GM12873 (cell line): ENCODE measurements around the gene GRK1.

Experiments used
- TF ChIP-seq, protein P1 (sequence below): IDR thresholded peaks from 2 replicates; pipeline ENCODE4 v1.5.1; 2012; ENCODE audit warnings: low read depth, mild to moderate bottlenecking, moderate library complexity, low read length, control low read depth; ENCODE audit not compliant: insufficient read depth; ENCODE audit errors: missing control alignments

The GRK1 gene

DNA sequence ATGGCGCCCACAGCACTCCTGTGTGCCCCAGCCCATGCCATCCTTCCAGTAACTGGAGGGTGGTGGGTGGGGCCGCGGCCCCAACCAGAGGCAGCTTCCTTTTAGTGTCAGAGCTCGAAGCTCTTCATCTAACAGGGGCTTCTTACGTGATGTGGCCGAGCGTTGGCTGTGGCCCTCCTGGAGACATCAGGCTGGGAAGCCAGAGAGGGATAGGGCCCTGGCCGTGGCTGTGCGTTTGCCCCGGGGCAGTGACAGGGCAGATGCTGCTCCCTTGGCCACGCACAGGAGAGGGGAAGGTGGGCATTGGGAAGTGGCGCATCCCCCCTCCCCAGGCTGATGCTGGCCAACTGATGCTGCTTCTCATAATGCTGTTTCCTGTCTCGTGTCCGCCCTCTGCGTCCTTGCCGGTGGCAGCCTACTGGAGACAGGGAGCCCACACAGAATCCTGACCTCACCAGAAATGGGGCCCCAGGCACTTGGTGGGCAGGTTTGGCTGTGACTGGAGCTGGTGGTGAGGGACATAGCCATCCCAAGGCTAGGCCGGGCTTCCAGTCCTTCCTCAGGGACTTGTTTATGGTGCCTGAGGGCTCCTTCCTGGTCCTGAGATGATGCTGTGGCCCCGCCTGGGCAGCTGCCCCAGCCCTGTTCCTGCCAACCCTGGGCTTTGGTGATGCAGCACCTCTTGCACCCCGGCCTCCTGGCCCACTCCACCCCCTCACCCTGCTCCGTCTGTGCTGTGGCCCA, 43.4 kb upstream of the GRK1 start:
- TF ChIP-seq, protein P1, sequence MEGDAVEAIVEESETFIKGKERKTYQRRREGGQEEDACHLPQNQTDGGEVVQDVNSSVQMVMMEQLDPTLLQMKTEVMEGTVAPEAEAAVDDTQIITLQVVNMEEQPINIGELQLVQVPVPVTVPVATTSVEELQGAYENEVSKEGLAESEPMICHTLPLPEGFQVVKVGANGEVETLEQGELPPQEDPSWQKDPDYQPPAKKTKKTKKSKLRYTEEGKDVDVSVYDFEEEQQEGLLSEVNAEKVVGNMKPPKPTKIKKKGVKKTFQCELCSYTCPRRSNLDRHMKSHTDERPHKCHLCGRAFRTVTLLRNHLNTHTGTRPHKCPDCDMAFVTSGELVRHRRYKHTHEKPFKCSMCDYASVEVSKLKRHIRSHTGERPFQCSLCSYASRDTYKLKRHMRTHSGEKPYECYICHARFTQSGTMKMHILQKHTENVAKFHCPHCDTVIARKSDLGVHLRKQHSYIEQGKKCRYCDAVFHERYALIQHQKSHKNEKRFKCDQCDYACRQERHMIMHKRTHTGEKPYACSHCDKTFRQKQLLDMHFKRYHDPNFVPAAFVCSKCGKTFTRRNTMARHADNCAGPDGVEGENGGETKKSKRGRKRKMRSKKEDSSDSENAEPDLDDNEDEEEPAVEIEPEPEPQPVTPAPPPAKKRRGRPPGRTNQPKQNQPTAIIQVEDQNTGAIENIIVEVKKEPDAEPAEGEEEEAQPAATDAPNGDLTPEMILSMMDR, result no peak

DNA sequence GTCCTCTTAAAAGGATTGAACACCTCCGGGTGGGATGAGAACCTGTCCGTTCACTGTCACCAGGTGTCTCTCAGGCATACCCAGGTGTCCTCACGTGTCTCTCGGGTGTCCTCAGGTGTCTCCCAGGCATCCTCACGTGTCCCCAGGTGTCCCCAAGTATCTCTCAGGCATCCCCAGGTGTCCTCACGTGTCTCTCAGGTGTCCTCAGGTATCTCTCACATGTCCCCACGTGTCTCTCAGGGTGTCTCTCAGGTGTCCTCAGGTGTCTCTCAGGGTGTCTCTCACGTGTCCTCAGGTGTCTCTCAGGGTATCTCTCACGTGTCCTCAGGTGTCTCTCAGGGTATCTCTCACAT, 42.8 kb upstream of the GRK1 start:
- TF ChIP-seq, protein P1, result no peak

DNA sequence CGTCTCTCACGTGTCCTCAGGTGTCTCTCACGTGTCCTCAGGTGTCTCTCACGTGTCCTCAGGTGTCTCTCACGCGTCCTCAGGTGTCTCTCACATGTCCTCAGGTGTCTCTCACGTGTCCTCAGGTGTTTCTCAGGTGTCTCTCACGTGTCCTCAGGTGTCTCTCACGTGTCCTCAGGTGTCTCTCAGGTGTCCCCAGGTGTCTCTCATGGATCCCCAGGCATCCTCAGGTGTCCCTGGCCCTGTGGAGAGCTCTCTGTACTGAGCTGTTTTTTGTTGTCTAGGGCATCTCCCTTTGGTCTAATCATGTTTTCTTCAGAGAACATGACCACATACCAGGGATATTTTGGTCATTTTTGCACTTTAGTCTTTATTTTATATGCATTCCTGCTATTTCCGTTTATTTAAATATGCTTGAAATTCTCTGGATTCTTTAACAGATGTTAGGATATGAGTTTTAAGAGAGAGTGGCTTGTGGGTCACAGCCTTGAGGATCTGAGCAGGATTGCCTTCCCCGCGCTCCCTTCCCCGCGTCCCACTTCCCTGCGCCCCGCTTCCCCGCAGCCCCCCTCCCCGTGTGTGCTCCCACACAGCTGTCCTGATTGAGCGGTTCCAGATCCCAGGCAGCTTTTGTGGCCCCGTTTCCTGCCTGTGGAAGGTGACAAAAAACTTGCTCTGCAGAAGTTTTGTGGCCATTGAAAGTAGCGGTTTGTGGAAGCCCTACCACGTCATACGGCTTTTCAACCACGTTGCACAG, 40.9 kb upstream of the GRK1 start:
- TF ChIP-seq, protein P1, result no peak

DNA sequence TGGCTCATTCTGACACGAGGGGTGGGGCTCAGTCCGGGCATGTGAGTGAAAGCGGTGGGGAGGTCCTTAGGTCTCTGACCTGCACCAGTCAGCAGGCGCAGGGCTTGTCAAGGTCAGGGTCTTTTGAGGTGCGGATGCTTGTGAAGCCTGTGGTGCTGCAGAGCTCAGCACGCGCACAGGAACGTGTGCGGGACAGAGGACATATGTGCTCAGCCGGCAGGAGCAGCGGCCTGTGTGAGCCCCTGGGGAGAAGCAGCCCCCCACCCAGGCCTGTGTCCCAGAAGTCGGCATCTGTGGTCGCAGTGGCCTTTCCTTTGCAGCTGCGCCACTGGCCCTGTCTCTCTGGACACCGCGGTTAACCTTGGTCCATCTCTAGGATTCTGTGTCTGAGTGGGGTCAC, 39.9 kb upstream of the GRK1 start:
- TF ChIP-seq, protein P1, result no peak

DNA sequence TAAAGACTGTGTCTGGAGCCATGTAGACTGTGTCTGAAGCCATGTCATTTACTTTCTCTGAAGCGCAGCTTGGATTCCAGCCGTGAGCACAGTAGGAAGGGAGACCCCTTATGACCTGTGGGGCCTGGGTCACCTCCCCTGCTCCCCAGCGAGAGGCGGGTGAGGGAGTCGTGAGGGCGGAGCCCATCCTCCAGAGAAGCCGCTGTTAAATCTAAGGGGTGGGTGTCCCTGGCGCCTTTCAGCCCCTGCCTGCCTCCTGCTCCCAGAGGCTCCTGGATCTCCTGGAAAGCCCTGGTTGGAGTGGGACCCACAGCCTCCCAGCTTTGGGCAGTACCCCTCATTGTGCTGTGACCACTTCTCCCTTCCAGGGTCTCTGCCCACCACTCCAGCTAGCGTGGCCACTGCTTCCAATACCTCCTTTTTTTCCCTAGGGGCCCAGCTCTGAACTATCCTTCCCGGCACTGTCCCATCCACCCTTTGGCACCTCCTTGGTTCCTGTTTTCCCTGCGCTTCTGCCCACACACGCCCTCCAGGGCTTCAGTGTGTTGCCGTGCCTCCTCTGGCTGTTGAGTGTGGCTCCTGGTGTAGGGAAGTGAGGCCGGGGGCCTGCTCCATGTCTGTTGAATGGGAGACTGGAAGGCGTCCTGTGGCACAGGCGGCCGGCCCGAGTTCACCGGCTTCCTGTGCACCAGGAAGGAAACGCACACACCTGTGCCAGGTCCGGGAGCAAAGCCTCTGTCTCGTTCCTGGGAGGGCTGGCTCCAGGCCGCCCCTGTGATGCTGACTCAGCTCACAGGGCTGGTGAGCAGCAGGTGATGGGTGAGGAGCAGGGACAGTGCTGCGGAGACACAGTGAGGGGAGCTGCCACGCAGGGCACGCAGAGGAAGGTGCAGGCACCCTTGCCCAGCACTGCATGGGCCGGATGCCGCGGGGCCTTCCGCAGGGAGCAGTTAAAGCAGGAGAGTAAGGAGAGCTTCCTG, 38.4 kb upstream of the GRK1 start:
- TF ChIP-seq, protein P1, result no peak

DNA sequence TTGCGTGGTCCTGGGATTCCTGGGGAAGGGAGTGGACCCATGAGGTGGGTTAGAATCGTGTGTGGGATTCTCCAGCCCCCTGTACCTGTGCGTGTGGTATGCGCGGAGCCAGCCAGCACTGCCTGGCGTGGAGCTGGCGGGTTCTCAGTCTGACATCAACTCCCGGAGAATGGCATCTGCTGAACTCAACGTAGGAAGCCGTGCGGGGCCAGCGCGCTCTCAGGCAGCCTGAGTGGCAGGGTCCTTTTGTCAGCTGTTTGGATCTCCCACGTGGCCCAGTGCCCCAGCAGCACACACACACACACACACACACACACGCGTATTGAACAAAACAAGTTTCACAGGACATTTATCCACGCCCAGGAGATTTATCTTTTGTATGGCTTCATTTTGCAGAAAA, 37.2 kb upstream of the GRK1 start:
- TF ChIP-seq, protein P1, result no peak
